H9 (cell line): ENCODE results near the gene CTF1. TPM values are rescaled to one million over a fixed set of nuclear protein-coding genes. Genes with fewer than 3 reads are reported as not detected.
"Not testable (repeated sequence)": the region's sequence is repeated elsewhere in the genome, so short reads cannot be mapped to it uniquely, and the experiment has no call there.

Experiments
- DNase-seq: peaks from one replicate; pipeline ENCODE4 v3.0.0-alpha.2; 2017
- H2AFZ ChIP-seq: one replicate; pipeline ENCODE4 v1.6.1; 2013; ENCODE audit warnings: mild to moderate bottlenecking, low read length, control low read depth, moderate library complexity
- H2AK5ac ChIP-seq: 2 replicates; pipeline ENCODE4 v1.6.1; 2013; ENCODE audit warnings: low read length, control low read depth, mixed read lengths; ENCODE audit not compliant: insufficient read length
- H2BK120ac ChIP-seq: one replicate; pipeline ENCODE4 v1.6.1; 2013; ENCODE audit warnings: low read depth, mild to moderate bottlenecking, low read length, control low read depth, inconsistent platforms; ENCODE audit not compliant: poor library complexity, severe bottlenecking
- H2BK12ac ChIP-seq: 2 replicates; pipeline ENCODE4 v1.6.1; 2013; ENCODE audit warnings: low read length, control low read depth, mixed read lengths, low read depth; ENCODE audit not compliant: insufficient read length
- H2BK15ac ChIP-seq: 2 replicates; pipeline ENCODE4 v1.6.1; 2013; ENCODE audit warnings: low read depth, low read length, control low read depth
- H2BK20ac ChIP-seq: one replicate; pipeline ENCODE4 v1.6.1; 2013; ENCODE audit warnings: low read depth, mild to moderate bottlenecking, low read length, control low read depth, inconsistent platforms; ENCODE audit not compliant: poor library complexity, severe bottlenecking
- H2BK5ac ChIP-seq: 2 replicates; pipeline ENCODE4 v1.6.1; 2013; ENCODE audit warnings: low read length, control low read depth, mixed read lengths; ENCODE audit not compliant: insufficient read length
- H3K14ac ChIP-seq: 2 replicates; pipeline ENCODE4 v1.6.1; 2013; ENCODE audit warnings: low read length, control low read depth; ENCODE audit not compliant: insufficient read depth
- H3K18ac ChIP-seq: 2 replicates; pipeline ENCODE4 v1.6.1; 2013; ENCODE audit warnings: low read depth, mild to moderate bottlenecking, mixed read lengths, low read length, control low read depth; ENCODE audit not compliant: insufficient read length
- H3K23ac ChIP-seq: 2 replicates; pipeline ENCODE4 v1.6.1; 2013; ENCODE audit warnings: low read length, control low read depth, mixed read lengths, low read depth; ENCODE audit not compliant: insufficient read length
- H3K23me2 ChIP-seq: 2 replicates; pipeline ENCODE4 v1.6.1; 2013; ENCODE audit warnings: low read depth, mild to moderate bottlenecking, mixed read lengths, low read length, control low read depth; ENCODE audit not compliant: insufficient read length, poor library complexity, severe bottlenecking
- H3K27ac ChIP-seq: 2 replicates; pipeline ENCODE4 v1.5.1; 2013; ENCODE audit warnings: low read length, control low read depth, mixed read lengths, low read depth; ENCODE audit not compliant: insufficient read length
- H3K27me3 ChIP-seq: 2 replicates; pipeline ENCODE4 v1.6.1; 2013; ENCODE audit warnings: low read length, control low read depth, inconsistent platforms; ENCODE audit not compliant: insufficient read depth
- H3K4ac ChIP-seq: 2 replicates; pipeline ENCODE4 v1.6.1; 2013; ENCODE audit warnings: low read depth, mild to moderate bottlenecking, control low read depth, inconsistent platforms, low read length, moderate library complexity
- H3K4me1 ChIP-seq: 2 replicates; pipeline ENCODE4 v1.6.1; 2013; ENCODE audit warnings: low read length, control low read depth, inconsistent platforms; ENCODE audit not compliant: insufficient read depth
- H3K4me2 ChIP-seq: 2 replicates; pipeline ENCODE4 v1.6.1; 2013; ENCODE audit warnings: low read length, control low read depth, mixed read lengths; ENCODE audit not compliant: insufficient read length, insufficient read depth
- H3K56ac ChIP-seq: 2 replicates; pipeline ENCODE4 v1.6.1; 2013; ENCODE audit warnings: low read depth, mild to moderate bottlenecking, mixed read lengths, low read length, control low read depth; ENCODE audit not compliant: insufficient read length
- H3K79me1 ChIP-seq: 2 replicates; pipeline ENCODE4 v1.6.1; 2013; ENCODE audit warnings: low read depth, mild to moderate bottlenecking, moderate library complexity, low read length, control low read depth, inconsistent platforms; ENCODE audit not compliant: insufficient read depth, poor library complexity, severe bottlenecking
- H3K79me2 ChIP-seq: 2 replicates; pipeline ENCODE4 v1.6.1; 2013; ENCODE audit warnings: low read length, control low read depth, inconsistent platforms; ENCODE audit not compliant: insufficient read depth
- H3K9ac ChIP-seq: 2 replicates; pipeline ENCODE4 v1.6.1; 2013; ENCODE audit warnings: low read length, control low read depth, mixed read lengths; ENCODE audit not compliant: insufficient read length; ENCODE audit errors: extremely low read depth
- H3K9me3 ChIP-seq: one replicate; pipeline ENCODE4 v1.6.1; 2013; ENCODE audit warnings: low read depth, low read length, inconsistent platforms; ENCODE audit not compliant: control insufficient read depth
- H3T11ph ChIP-seq: one replicate; pipeline ENCODE4 v1.6.1; 2013; ENCODE audit warnings: mild to moderate bottlenecking, low read length, control low read depth, inconsistent platforms
- H4K20me1 ChIP-seq: one replicate; pipeline ENCODE4 v1.6.1; 2013; ENCODE audit not compliant: control insufficient read depth, insufficient read length, insufficient read depth
- H4K5ac ChIP-seq: 2 replicates; pipeline ENCODE4 v1.6.1; 2013; ENCODE audit warnings: low read depth, mild to moderate bottlenecking, mixed read lengths, low read length, control low read depth; ENCODE audit not compliant: insufficient read length
- H4K8ac ChIP-seq: replicated peaks from 2 replicates; pipeline ENCODE4 v1.6.1; 2013; ENCODE audit warnings: low read length, control low read depth, mixed read lengths, low read depth; ENCODE audit not compliant: insufficient read length
- H4K91ac ChIP-seq: 2 replicates; pipeline ENCODE4 v1.6.1; 2013; ENCODE audit warnings: low read depth, mild to moderate bottlenecking, moderate library complexity, mixed read lengths, low read length, control low read depth; ENCODE audit not compliant: insufficient read length
- H3K27ac Mint-ChIP-seq, 3 experiments: 2 replicates in 2 of 3; 3 replicates in 1 of 3; pipeline ENCODE4 v1.8.0; 2020 to 2021; ENCODE audit warnings: mixed read lengths in 3 of 3, mild to moderate bottlenecking in 1 of 3, moderate library complexity in 1 of 3
- H3K27me3 Mint-ChIP-seq: 2 replicates; pipeline ENCODE4 v1.8.0; 2021; ENCODE audit warnings: low read depth, mild to moderate bottlenecking, moderate library complexity, mixed read lengths
- H3K36me3 Mint-ChIP-seq, 3 experiments: 2 replicates in 2 of 3; 3 replicates in 1 of 3; pipeline ENCODE4 v1.8.0; 2020 to 2021; ENCODE audit warnings: low read depth in 3 of 3, mixed read lengths in 3 of 3; ENCODE audit not compliant: insufficient read depth in 1 of 3
- H3K4me1 Mint-ChIP-seq, 2 experiments: 2 replicates each; pipeline ENCODE4 v1.8.0; 2020; ENCODE audit warnings: mixed read lengths in 2 of 2
- H3K4me3 Mint-ChIP-seq, 2 experiments: 2 replicates in 1 of 2; 3 replicates in 1 of 2; pipeline ENCODE4 v1.8.0; 2020 to 2021; ENCODE audit warnings: mild to moderate bottlenecking in 2 of 2, mixed read lengths in 2 of 2, moderate library complexity in 1 of 2
- H3K9me3 Mint-ChIP-seq, 2 experiments: 2 replicates in 1 of 2; 3 replicates in 1 of 2; pipeline ENCODE4 v1.8.0; 2020; ENCODE audit warnings: mild to moderate bottlenecking in 2 of 2, mixed read lengths in 2 of 2, moderate library complexity in 1 of 2
- CTCF ChIP-seq: fragments of 200-600 bp; sonication (generic); conservative IDR thresholded peaks from 3 replicates; pipeline ENCODE4 v1.8.0; 2021; ENCODE audit warnings: antibody characterized with exemption, mild to moderate bottlenecking
- WGBS: extraction: QIAGEN DNeasy Blood & Tissue Kit; methylation state at CpG from one replicate; pipeline ENCODE4 v1.1.7; 2013; ENCODE audit warnings: missing lambda C conversion rate, low lambda C conversion rate, mixed read lengths; ENCODE audit not compliant: insufficient read length; ENCODE audit errors: extremely low coverage; 5-methylcytosine and 5-hydroxymethylcytosine counted together
- total RNA-seq: library from RNA; stranded (reverse); gene quantifications from 2 replicates; pipeline ENCODE4 v1.2.1, GENCODE V29; 2021

CTF1 gene
- total RNA-seq, 1 experiment from 2014 or later = 0.72 TPM

- Histone ChIP-seq H3T11ph (no peak overlapping the region), H3K9ac (no peak overlapping the region), H3K23me2 (peaks cover 8% of the 10 kb centered on the region), H3K23ac (no peak overlapping the region), H2BK120ac (no peak overlapping the region), H2BK20ac (no peak overlapping the region), H4K91ac (no peak overlapping the region), H2AK5ac (no peak overlapping the region), H3K79me2 (no peaks in the 10 kb centered on the region), H3K4me1 (no peaks in the 10 kb centered on the region), H3K18ac (no peak overlapping the region), H3K79me1 (no peaks in the 10 kb centered on the region), H2BK12ac (no peak overlapping the region), H4K8ac (no peak overlapping the region), H3K56ac (no peak overlapping the region), H2BK15ac (no peak overlapping the region), H3K4ac (no peak overlapping the region), H4K5ac (no peak overlapping the region), H4K20me1 (peaks cover 2% of the 10 kb centered on the region), H2AFZ (no peak overlapping the region), H2BK5ac (no peak overlapping the region), H3K9me3 (no peaks in the 10 kb centered on the region), H3K27me3 (no peaks in the 10 kb centered on the region), H3K4me2 (no peak overlapping the region), H3K14ac (no peak overlapping the region), H3K27ac (no peak overlapping the region)
- TF ChIP-seq CTCF = no peak
- Mint-ChIP-seq H3K9me3 (no peaks in the 10 kb centered on the region; a peak in 1 of 5 replicates), H3K27me3 (peaks cover 6% of the 10 kb centered on the region), H3K4me1 (peaks cover 8 to 15% of the 10 kb centered on the region in 2 experiments), H3K4me3 (peak overlapping the region in 1 of 2 experiments; percentile 4; a peak in 1 of 5 replicates), H3K36me3 (peaks cover 5 to 23% (median 21%) of the 10 kb centered on the region in 3 experiments), H3K27ac (no peak overlapping the region)
- DNase-seq = no peak
- WGBS = no CpG with 5 or more reads among the region's 5 CpGs
These were observed 6.7 kb upstream of the CTF1 start for GRCh38 chr16:30889721-30890120.

GRCh38 chr16:30891043-30891823 lies 5.2 kb upstream of the CTF1 start:
- not testable (repeated sequence) for H2BK5ac ChIP-seq, H3K23ac ChIP-seq, H3K27ac Mint-ChIP-seq, H3T11ph ChIP-seq, H3K27me3 ChIP-seq, H4K91ac ChIP-seq, H3K4me2 ChIP-seq, H4K5ac ChIP-seq, H3K79me1 ChIP-seq, H3K27ac ChIP-seq, H3K4ac ChIP-seq, H2BK12ac ChIP-seq, DNase-seq, H3K9ac ChIP-seq, H2BK120ac ChIP-seq, H3K9me3 Mint-ChIP-seq, H2BK15ac ChIP-seq, H2BK20ac ChIP-seq, H3K18ac ChIP-seq, H3K79me2 ChIP-seq, H4K20me1 ChIP-seq, H3K9me3 ChIP-seq, H3K4me1 ChIP-seq, H4K8ac ChIP-seq, H3K14ac ChIP-seq, H2AFZ ChIP-seq, H2AK5ac ChIP-seq, H3K56ac ChIP-seq
- whole genome bisulfite sequencing = no CpG with 5 or more reads among the region's 15 CpGs
- Mint-ChIP-seq H3K36me3 (peaks cover 5 to 21% (median 18%) of the 10 kb centered on the region in 3 experiments), H3K27me3 (peaks cover 14% of the 10 kb centered on the region), H3K4me1 (peaks cover 23 to 25% of the 10 kb centered on the region in 2 experiments), H3K4me3 (peak overlapping the region in 1 of 2 experiments; percentile 28; a peak in 2 of 5 replicates)
- peaks cover 14% of the 10 kb centered on the region for H3K23me2 ChIP-seq
